ENCODE results near the gene VPS72.

VPS72 gene

GRCh38 chr1:151142411-151143056, 47.5 kb downstream of the VPS72 start:
- TF ChIP-seq CTCF (conservative IDR thresholded peaks at IDR 0.05): no peak
- H3K27ac ChIP-seq: no peak overlapping the region

GRCh38 chr1:151137789-151138188, 52.2 kb downstream of the VPS72 start:
- TF ChIP-seq CTCF (conservative IDR thresholded peaks at IDR 0.05): no peak
- no peak overlapping the region for H3K27ac ChIP-seq

GRCh38 chr1:151135433-151136385, 54.3 kb downstream of the VPS72 start:
- no peak for TF ChIP-seq CTCF (conservative IDR thresholded peaks at IDR 0.05)
- no peak overlapping the region for H3K27ac ChIP-seq

GRCh38 chr1:151134991-151135390, 55.0 kb downstream of the VPS72 start:
- H3K27ac ChIP-seq: no peak overlapping the region
- TF ChIP-seq CTCF (conservative IDR thresholded peaks at IDR 0.05): no peak

GRCh38 chr1:151134396-151134795, 55.6 kb downstream of the VPS72 start:
- TF ChIP-seq CTCF (conservative IDR thresholded peaks at IDR 0.05): no peak
- no peak overlapping the region for H3K27ac ChIP-seq

GRCh38 chr1:151133018-151133806, 56.8 kb downstream of the VPS72 start:
- TF ChIP-seq CTCF (conservative IDR thresholded peaks at IDR 0.05): no peak
- no peak overlapping the region for H3K27ac ChIP-seq

All from VCaP (cell line).